GM12878 (cell line): Measurements from ENCODE around the gene CETP. TPM values are rescaled to one million over a fixed set of nuclear protein-coding genes. Genes with fewer than 3 reads are reported as not detected.

Experiments
- ATAC-seq: fragments of 200-7000 bp; cut with Tn5 transposase; 3 replicates; pipeline ENCODE4 v1.9.1; 2020; ENCODE audit warnings: mild to moderate bottlenecking, moderate library complexity
- BruUV-seq: library from RNA; stranded (reverse); fragments of 400-500 nt; replicated peaks from 2 replicates; lab custom pipeline; 2021; lab: Mats Ljungman, UMichigan
- CTCF ChIA-PET: fragments of 300-600 bp; sonication (Branson Sonifier 250); formaldehyde crosslinking; extraction: SDS; loops from one replicate; lab custom pipeline; 2021; ENCODE audit warnings: inconsistent platforms; lab: Yijun Ruan, JAX
- POLR2A ChIA-PET: fragments of 350-600 bp; formaldehyde crosslinking; extraction: SDS; loops from one replicate; lab custom pipeline; 2021; ENCODE audit warnings: inconsistent platforms; lab: Charles Lee
- RAD21 ChIA-PET: fragments of 300-600 bp; sonication (Branson Sonifier 250); formaldehyde crosslinking; loops from one replicate; lab custom pipeline; 2023; ENCODE audit warnings: antibody characterized with exemption; ENCODE audit not compliant: unreplicated experiment; lab: Charles Lee
- SMC1A ChIA-PET: fragments of 300-600 bp; sonication (Branson Sonifier 250); formaldehyde crosslinking; loops from one replicate; lab custom pipeline; 2023; ENCODE audit not compliant: unreplicated experiment, uncharacterized antibody; lab: Charles Lee
- DNase-seq: peaks from one replicate; pipeline ENCODE4 v3.0.0-alpha.2; 2011; ENCODE audit warnings: low read depth, low spot score
- FAIRE-seq: peaks from 3 replicates; lab custom pipeline; 2011; peaks lifted over from hg19 to GRCh38; lab: Jason Lieb, UNC
- H2AFZ ChIP-seq: 2 replicates; pipeline ENCODE4 v1.6.0; 2011; ENCODE audit warnings: low read depth, low read length, control low read depth; ENCODE audit not compliant: control insufficient read depth
- H3K27ac ChIP-seq: 2 replicates; pipeline ENCODE4 v1.5.1; 2011; ENCODE audit warnings: control low read depth; ENCODE audit not compliant: control insufficient read depth, insufficient read depth
- H3K27me3 ChIP-seq, 2 experiments: replicated peaks in 1 of 2; 2 replicates each; pipeline versions ENCODE4 v1.6.0 to v1.6.1; 2011; ENCODE audit warnings: low read length in 1 of 2; ENCODE audit not compliant: control insufficient read depth in 2 of 2, insufficient read depth in 2 of 2
- H3K36me3 ChIP-seq, 2 experiments: 2 replicates each; pipeline ENCODE4 v1.5.1; 2011; ENCODE audit warnings: low read length in 1 of 2; ENCODE audit not compliant: control insufficient read depth in 2 of 2, insufficient read depth in 2 of 2
- H3K4me1 ChIP-seq: 2 replicates; pipeline ENCODE4 v1.6.1; 2011; ENCODE audit warnings: mild to moderate bottlenecking, low read length, moderate library complexity, mixed read lengths; ENCODE audit not compliant: control insufficient read depth, insufficient read depth
- H3K4me2 ChIP-seq: 2 replicates; pipeline ENCODE4 v1.6.0; 2011; ENCODE audit warnings: control low read depth; ENCODE audit not compliant: control insufficient read depth, insufficient read depth
- H3K4me3 ChIP-seq: fragments of 200-600 bp; sonication (generic); 2 replicates; pipeline ENCODE4 v1.5.1; 2016
- H3K79me2 ChIP-seq: 2 replicates; pipeline ENCODE4 v1.6.0; 2011; ENCODE audit warnings: low read length; ENCODE audit not compliant: control insufficient read depth, insufficient read depth
- H3K9ac ChIP-seq: 2 replicates; pipeline ENCODE4 v1.8.0; 2011; ENCODE audit warnings: low read length, control low read depth, mixed read lengths; ENCODE audit not compliant: control insufficient read depth, insufficient read depth
- H3K9me3 ChIP-seq: replicated peaks from 3 replicates; pipeline ENCODE4 v1.5.1; 2011; ENCODE audit warnings: mild to moderate bottlenecking, low read length; ENCODE audit not compliant: control insufficient read depth, insufficient read depth
- H4K20me1 ChIP-seq: 2 replicates; pipeline ENCODE4 v1.6.0; 2011; ENCODE audit not compliant: control insufficient read depth, insufficient read depth
- CREB1 ChIP-seq: IDR thresholded peaks from 2 replicates; pipeline ENCODE4 v1.6.1; 2012; ENCODE audit warnings: low read depth, mild to moderate bottlenecking, inconsistent platforms
- EED ChIP-seq: sonication (generic); IDR thresholded peaks from 2 replicates; pipeline ENCODE4 v1.6.1; 2016; ENCODE audit warnings: antibody characterized with exemption, low read depth
- HDGF ChIP-seq: fragments of 450-650 bp; IDR thresholded peaks from 2 replicates; pipeline ENCODE4 v1.6.1; 2016; ENCODE audit warnings: antibody characterized with exemption
- IRF4 ChIP-seq: IDR thresholded peaks from 2 replicates; pipeline ENCODE4 v1.6.1; 2011; ENCODE audit warnings: low read depth, low read length
- MLLT1 ChIP-seq: fragments of 450-650 bp; IDR thresholded peaks from 2 replicates; pipeline ENCODE4 v1.6.1; 2016; ENCODE audit warnings: mild to moderate bottlenecking
- NFYA ChIP-seq: IDR thresholded peaks from 2 replicates; pipeline ENCODE4 v1.6.1; 2011; ENCODE audit warnings: low read depth, mild to moderate bottlenecking, low read length, improper control_type of control experiment, borderline replicate concordance
- NRF1 ChIP-seq: conservative IDR thresholded peaks from 2 replicates; pipeline ENCODE4 v1.6.1; 2011; ENCODE audit warnings: mild to moderate bottlenecking, low read depth, low read length, improper control_type of control experiment
- RCOR1 ChIP-seq: conservative IDR thresholded peaks from 2 replicates; pipeline ENCODE4 v1.6.1; 2012; ENCODE audit warnings: low read depth, low read length, improper control_type of control experiment
- RELB ChIP-seq: fragments of 450-650 bp; IDR thresholded peaks from 2 replicates; pipeline ENCODE4 v1.6.1; 2017; ENCODE audit warnings: low read depth, mild to moderate bottlenecking, moderate library complexity
- SMARCA5 ChIP-seq: fragments of 450-650 bp; IDR thresholded peaks from 2 replicates; pipeline ENCODE4 v1.6.1; 2017; ENCODE audit warnings: mild to moderate bottlenecking
- SP1 ChIP-seq: IDR thresholded peaks from one replicate; pipeline ENCODE4 v1.6.1; 2011; ENCODE audit warnings: low read depth, low read length
- ZNF217 ChIP-seq: fragments of 450-650 bp; IDR thresholded peaks from 2 replicates; pipeline ENCODE4 v1.6.1; 2017; ENCODE audit warnings: antibody characterized with exemption, mild to moderate bottlenecking
- WGBS: methylation state at CpG from one replicate; pipeline ENCODE4 v1.1.6; 2016; ENCODE audit warnings: low lambda C conversion rate; ENCODE audit not compliant: insufficient replicate concordance, insufficient coverage; ENCODE audit errors: missing lambda C conversion rate; 5-methylcytosine and 5-hydroxymethylcytosine counted together
- in situ Hi-C: fragments of 300-500 bp; cut with MboI; formaldehyde crosslinking; loops from 9 replicates; pipeline ENCODE4 v1.14.3; 2018; ENCODE audit warnings: mixed read lengths
- intact Hi-C: fragments of 100-400 bp; cut with micrococcal nuclease; formaldehyde crosslinking; loops from one replicate; pipeline ENCODE4 v1.14.2; 2022; ENCODE audit not compliant: unreplicated experiment
- polyA plus RNA-seq, 11 experiments: library from polyadenylated mRNA; depleted of rRNA in 4 of 11; unstranded in 6 of 11; stranded (reverse) in 5 of 11; fragments of >200 nt; fragmentation: Nextera tagmentation in 4 of 11; fragmentation: Illumina TruSeq in 1 of 11; extraction: Ambion mirVana in 4 of 11; extraction: Trizol in 1 of 11; gene quantifications; 1 replicate in 1 of 11; 2 replicates in 10 of 11; pipeline versions ENCODE4 v1.2.1 to v1.2.3, GENCODE V29; 2011 to 2016; ENCODE audit warnings: inconsistent platforms in 2 of 11, missing spikeins in 2 of 11, low read depth in 1 of 11
- total RNA-seq, 4 experiments: library from RNA; depleted of rRNA in 3 of 4; stranded (reverse); fragments of >200 nt in 3 of 4; fragmentation: Illumina TruSeq in 1 of 4; extraction: Trizol in 1 of 4; gene quantifications; 2 replicates each; pipeline versions ENCODE4 v1.2.1 to v1.2.3, GENCODE V29; 2013 to 2021
- TF ChIP-seq, protein P1 (sequence below): IDR thresholded peaks from 2 replicates; pipeline ENCODE4 v1.6.1; 2012; ENCODE audit warnings: low read length, inconsistent platforms
- TF ChIP-seq, protein P2 (sequence below): fragments of 450-650 bp; IDR thresholded peaks from 2 replicates; pipeline ENCODE4 v1.6.1; 2016; ENCODE audit warnings: mild to moderate bottlenecking

CETP gene
- total and polyA plus RNA-seq, 10 of the 15 experiments (the other 5 are each of a cell fraction or from before 2014, with no cell fraction given) = 1.2 to 6.4 (median 2.1) TPM

GRCh38 chr16:56980792-56981724 is 19.3 kb downstream of the CETP start (continued):
- TF ChIP-seq, protein P1, sequence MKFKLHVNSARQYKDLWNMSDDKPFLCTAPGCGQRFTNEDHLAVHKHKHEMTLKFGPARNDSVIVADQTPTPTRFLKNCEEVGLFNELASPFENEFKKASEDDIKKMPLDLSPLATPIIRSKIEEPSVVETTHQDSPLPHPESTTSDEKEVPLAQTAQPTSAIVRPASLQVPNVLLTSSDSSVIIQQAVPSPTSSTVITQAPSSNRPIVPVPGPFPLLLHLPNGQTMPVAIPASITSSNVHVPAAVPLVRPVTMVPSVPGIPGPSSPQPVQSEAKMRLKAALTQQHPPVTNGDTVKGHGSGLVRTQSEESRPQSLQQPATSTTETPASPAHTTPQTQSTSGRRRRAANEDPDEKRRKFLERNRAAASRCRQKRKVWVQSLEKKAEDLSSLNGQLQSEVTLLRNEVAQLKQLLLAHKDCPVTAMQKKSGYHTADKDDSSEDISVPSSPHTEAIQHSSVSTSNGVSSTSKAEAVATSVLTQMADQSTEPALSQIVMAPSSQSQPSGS = peak; percentile 38; the same call in 1 of the 2 replicates
- no peak for TF ChIP-seq SMARCA5
- TF ChIP-seq, all 136 proteins: peak for 27

DNA sequence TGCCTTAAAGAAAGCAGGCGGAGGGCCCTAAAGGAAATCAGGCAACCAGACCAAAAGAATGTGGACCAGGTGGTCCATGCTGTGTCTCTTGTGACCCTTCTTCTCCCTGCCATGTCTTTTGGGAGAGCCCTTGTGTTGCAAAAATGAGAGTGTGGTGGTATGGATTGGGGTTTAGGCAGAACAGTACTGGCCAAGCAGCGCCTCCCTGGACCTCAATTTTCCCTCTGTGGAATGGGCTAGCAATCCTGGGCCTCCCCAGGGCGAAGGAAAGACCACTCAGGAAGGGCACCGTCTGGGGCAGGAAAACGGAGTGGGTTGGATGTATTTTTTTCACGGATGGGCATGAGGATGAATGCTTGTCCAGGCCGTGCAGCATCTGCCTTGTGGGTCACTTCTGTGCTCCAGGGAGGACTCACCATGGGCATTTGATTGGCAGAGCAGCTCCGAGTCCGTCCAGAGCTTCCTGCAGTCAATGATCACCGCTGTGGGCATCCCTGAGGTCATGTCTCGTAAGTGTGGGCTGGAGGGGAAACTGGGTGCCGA is 20.1 kb downstream of the CETP start:
- DNase-seq (no peak), ATAC-seq (no peak; the same call in 2 of the 3 replicates), FAIRE-seq (no peak)
- Histone ChIP-seq H2AFZ (no peak overlapping the region), H3K9me3 (no peaks in the 10 kb centered on the region), H3K27me3 (no peaks in the 10 kb centered on the region), H3K79me2 (peaks cover 7% of the 10 kb centered on the region), H3K36me3 (no peaks in the 10 kb centered on the region), H3K4me2 (no peak overlapping the region; the same call in 1 of the 2 replicates), H3K4me3 (no peak overlapping the region), H3K9ac (no peak overlapping the region), H3K27ac (peak overlapping the region; percentile 41), H3K4me1 (peaks cover 49% of the 10 kb centered on the region), H4K20me1 (no peaks in the 10 kb centered on the region)
- TSS peak; percentile 65 for BruUV-seq
- ChIA-PET SMC1A (interaction anchor here (1.3 to 31.6 kb wide), 7 partner anchors 12 to 64 kb away, joined by 3 to 604 read pairs (median 60); partner anchors contain the start of gene CETP), POLR2A (interaction anchor here (1.2 to 15.9 kb wide), 11 partner anchors 8 to 70 kb away, joined by 3 to 343 read pairs (median 12); partner anchors contain the start of gene NLRC5), CTCF (interaction anchor here (1.1 to 19.4 kb wide), 11 partner anchors 8 to 64 kb away, joined by 3 to 420 read pairs (median 11); partner anchors contain the start of genes CETP and NLRC5), RAD21 (interaction anchor here (1.1 to 22.4 kb wide), 8 partner anchors 8 to 114 kb away, joined by 4 to 473 read pairs (median 23); partner anchors contain the start of genes CETP and NLRC5)
- in situ Hi-C loops (no loop called here), intact Hi-C loops (loop anchor here (1.0 kb wide), 2 partner anchors 9 to 10 kb away; no protein-coding TSS in a partner anchor)
- 82% methylated on average over 12 of the region's 12 CpGs for WGBS
- TF ChIP-seq EED = 0 out of 2 replicates have a peak, but pooled peaks have one; percentile 33
- TF ChIP-seq SP1 = no peak
- 0 out of 2 replicates have a peak, but pooled peaks have one; percentile 6 for TF ChIP-seq RELB
- TF ChIP-seq HDGF = peak; percentile 57; the same call in 1 of the 2 replicates
- TF ChIP-seq SMARCA5 = peak; percentile 34; the same call in 1 of the 2 replicates
- TF ChIP-seq RCOR1 = 0 out of 2 replicates have a peak, but pooled peaks have one; percentile 23
- TF ChIP-seq IRF4 = no peak
- TF ChIP-seq, protein P2, sequence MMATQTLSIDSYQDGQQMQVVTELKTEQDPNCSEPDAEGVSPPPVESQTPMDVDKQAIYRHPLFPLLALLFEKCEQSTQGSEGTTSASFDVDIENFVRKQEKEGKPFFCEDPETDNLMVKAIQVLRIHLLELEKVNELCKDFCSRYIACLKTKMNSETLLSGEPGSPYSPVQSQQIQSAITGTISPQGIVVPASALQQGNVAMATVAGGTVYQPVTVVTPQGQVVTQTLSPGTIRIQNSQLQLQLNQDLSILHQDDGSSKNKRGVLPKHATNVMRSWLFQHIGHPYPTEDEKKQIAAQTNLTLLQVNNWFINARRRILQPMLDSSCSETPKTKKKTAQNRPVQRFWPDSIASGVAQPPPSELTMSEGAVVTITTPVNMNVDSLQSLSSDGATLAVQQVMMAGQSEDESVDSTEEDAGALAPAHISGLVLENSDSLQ = no peak
- peak; percentile 51; the same call in 1 of the 2 replicates for TF ChIP-seq ZNF217
- TF ChIP-seq CREB1 = no peak
- no peak for TF ChIP-seq NFYA
- no peak for TF ChIP-seq NRF1
- TF ChIP-seq MLLT1 = peak; percentile 9; the same call in 1 of the 2 replicates
